Inferior parietal cortex (tissue), 1 donor: Measurements from ENCODE around the gene ZC3H8.

Experiments
- DNase-seq: peaks from one replicate; pipeline ENCODE4 v3.0.0-alpha.2; 2016; ENCODE audit errors: extremely low spot score

The ZC3H8 gene

DNA sequence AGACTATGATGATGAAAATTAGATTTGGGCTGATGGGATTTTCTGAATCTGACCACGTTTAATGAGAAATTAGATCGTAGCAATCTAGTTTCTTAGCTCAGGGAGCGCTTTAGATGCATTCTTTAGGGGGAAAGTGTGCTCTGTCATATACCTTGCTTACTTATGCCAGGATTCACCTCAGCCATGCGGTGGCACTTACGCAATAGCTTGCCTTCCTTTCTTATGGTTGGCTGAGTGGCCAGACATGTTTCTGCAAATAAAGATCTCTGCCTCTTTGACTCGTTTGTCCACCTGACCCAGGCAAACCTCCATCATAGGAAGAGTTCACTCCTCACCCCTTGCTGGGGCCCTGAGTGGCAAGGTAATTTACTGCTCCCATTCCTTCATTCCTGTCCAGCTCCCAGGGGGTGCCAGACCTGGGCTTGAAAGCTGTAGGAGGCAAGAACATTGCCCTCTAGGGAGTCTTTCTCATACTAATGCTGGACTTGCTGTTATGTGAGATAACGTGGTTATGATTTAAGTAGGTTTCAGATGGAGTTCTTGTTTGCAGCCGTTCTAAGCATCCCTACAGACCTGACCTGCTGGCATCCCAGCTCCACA lies 59.6 kb downstream of the ZC3H8 start:
- no peak for DNase-seq

DNA sequence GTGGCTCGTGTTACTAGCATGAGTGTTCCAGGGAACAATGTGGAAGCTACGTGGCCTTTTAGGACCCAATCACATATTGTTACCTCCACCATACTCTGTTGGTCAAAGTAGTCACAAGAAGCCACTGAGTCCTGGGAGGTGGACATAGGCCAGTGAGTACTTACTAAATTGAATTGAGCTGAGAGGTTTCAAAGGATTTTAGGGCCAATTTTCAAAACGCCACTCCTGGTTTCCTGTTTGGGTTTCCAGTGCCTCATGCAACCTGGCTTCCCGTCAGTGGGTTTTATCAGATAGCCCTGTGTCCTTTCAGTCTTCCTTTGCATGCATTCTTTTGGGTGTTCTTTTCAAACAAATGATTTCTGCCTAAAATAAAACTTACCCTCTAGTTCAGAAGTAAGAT lies 60.4 kb downstream of the ZC3H8 start:
- no peak for DNase-seq

DNA sequence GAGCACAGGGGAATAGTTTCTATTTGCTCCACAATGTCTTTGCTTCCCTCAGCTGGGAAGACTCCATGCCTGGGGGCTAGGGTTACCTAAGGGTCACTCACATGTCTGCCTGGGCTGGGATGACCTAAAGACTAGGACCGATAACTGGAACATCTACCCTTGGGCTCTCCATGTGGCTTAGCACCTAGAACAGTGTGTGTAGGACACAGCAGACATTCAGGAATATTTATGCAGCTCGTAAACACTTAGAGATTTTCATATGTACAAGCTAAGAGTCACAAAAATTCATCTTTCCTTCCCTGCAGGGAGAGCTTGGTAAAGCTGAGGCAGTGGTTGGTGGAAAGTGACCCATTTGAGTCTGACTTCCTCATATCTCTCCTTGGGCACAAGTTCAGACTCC lies 60.8 kb downstream of the ZC3H8 start:
- DNase-seq: no peak

DNA sequence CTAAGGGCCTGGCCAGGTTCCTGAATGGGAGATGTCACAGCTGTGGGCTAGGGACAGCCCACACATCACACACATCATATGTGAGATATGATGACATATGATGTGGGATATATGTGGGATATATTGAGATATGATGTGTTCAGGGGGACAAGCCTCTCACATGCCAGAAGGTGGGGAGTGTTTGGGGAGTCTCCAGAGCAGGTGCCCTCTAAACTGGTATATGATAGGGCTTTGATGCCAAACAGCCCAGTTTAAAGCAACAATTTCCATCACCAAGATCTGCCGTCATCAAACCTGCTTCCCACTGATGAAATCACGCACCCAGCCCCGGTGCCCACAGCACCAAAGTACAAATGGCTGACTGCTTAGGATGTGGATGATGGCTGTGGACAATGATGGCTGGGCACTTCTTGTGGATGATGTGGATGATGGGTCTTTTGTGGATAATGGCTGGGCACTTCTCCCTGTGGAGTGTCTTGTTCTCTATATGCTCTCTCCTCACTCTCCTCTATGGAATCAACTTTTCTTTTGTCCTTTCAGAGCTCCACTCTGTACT lies 65.8 kb downstream of the ZC3H8 start:
- no peak for DNase-seq

DNA sequence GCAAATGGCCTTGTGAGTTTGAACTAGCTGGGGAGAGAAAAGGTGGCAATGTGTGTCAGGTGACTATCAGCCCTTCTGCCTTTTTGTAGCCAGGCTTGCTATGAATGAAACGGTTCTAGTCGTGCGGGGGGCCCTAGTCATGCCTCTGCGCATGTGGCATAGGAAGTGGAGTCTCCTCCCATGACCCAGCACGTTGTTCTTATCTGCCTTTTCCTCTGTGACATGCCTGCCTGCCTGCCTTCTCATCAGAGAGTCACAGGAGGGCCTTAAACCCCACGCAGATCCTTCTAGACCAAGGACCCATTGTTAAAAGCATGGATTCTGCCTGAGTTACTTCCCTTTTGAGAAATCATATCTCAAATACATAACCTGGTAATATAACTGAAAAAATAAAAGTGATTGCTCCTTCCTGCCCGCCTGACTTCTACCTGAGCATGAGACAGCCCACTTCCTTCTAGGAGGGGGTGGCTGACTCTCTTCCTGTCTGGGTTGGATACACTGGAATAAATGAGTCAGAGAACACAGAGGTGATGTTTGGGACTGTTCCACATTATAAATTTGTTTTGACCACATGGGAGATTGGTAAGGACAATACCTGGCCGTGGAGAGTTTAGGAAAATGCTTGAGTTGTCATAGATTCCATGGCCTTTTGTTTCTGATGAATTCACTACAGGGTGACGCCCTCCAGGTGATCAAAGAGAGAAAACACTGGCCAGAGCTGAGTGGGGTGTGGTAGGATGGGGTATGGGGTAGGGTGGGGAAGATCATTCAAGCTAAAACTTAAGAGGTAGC lies 66.8 kb downstream of the ZC3H8 start:
- DNase-seq: no peak

DNA sequence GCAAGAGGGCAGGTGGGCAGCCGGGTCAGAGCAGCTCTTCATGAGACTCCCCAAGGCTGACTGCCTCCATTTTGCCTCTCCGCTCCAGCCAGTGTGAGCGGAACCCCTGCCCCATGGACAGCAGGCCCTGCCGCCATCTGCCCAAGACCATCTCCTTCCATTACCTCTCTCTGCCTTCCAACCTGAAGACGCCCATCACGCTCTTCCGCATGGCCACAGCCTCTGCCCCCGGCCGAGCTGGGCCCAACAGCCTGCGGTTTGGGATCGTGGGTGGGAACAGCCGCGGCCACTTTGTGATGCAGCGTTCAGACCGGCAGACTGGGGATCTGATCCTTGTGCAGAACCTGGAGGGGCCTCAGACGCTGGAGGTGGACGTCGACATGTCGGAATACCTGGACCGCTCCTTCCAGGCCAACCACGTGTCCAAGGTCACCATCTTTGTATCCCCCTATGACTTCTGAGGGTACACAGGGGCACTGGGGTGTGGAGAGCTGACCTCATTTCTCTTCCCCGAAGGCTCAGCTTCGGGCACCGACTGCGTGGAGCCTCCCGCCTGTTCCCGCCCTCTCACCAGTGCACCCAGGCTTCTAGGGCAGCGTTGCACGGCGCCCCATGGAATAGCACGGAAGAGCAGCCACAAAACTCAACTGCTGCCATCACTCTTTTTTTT lies 67.7 kb downstream of the ZC3H8 start:
- DNase-seq: no peak

DNA sequence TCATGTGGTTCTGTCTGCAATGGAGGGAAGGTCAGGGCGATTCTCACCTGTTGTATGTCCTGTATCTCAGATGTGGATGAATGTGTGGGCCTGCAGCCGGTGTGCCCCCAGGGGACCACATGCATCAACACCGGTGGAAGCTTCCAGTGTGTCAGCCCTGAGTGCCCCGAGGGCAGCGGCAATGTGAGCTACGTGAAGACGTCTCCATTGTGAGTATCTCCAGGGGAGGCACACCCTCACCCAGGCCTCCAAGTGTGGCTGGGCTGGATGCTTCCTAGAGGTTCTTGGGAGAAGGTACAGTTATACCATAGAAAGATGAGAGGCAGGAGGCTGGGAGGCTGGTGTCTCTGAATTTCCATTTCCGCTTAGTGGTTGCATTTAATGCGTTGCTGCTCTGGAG lies 69.7 kb downstream of the ZC3H8 start:
- DNase-seq: no peak

DNA sequence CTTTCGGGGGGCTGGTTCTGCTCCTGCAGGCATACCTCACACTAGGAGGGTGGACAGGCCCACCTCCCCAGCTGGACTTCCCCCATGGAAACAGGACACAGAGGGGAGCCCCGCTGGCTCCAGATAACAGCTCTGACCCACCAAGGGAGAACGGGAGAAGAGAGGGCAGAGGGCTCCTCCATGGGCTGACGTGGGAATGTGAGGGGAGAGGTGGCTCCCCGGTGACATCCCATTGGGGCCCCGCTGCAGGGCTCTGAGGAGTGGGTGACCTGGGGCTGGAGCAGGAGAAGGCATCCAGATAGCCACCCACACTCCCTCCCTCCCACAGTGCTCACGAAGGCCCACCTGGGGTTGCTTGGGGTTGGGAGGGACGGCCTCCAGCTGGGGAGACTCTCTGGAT lies 70.7 kb downstream of the ZC3H8 start:
- DNase-seq: no peak

DNA sequence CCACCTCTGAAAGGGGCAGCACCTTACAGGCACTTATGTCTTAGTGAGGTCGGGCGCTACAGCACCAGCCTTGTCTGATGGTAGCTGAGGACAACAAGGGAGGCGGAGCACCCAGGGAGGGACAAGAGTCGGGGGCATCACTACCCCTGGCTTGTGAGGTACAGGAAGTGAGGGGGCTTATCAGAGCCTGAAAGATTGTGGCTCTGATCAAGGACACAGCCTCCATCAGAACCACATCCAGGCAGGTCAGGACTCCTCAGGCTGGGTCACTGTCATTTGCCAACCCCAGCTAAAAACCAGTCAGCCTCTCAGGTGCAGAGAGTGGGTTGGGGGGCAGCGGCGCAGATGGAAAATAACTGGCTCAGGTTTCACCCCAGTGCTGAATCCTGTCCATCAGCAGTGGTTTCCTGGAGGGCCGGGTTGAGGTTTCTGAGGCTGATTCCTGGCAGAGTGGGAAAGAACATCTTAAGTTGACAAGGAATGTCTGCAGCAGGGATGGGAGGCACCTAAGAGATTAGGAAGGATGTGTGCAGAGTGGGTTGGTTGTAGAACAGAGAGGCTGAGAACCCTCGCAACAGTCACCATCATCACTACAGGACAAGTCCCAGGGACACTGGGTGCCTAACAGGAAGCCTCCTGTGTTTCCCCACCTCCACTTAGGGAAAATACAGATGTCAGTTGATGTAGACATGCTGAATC lies 71.4 kb downstream of the ZC3H8 start:
- DNase-seq: no peak

DNA sequence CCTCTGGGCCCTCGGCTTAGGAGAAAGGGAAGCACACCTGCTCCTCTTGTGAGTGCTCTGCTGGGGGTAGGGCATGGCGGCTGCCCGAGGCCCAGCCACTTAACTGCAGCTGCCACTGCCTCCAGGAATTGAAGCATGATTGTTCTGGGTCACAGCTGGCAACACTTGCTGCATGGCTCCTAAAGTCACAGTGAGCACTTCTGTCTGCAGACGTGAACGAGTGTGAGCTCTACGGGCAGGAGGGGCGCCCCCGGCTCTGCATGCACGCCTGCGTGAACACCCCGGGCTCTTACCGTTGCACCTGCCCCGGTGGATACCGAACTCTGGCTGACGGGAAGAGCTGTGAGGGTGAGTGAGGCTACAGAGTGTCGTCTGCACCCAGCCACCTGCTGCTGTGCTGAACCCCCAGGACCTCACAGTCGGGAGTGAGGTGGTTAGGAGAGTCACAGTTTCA lies 72.2 kb downstream of the ZC3H8 start:
- DNase-seq: no peak

DNA sequence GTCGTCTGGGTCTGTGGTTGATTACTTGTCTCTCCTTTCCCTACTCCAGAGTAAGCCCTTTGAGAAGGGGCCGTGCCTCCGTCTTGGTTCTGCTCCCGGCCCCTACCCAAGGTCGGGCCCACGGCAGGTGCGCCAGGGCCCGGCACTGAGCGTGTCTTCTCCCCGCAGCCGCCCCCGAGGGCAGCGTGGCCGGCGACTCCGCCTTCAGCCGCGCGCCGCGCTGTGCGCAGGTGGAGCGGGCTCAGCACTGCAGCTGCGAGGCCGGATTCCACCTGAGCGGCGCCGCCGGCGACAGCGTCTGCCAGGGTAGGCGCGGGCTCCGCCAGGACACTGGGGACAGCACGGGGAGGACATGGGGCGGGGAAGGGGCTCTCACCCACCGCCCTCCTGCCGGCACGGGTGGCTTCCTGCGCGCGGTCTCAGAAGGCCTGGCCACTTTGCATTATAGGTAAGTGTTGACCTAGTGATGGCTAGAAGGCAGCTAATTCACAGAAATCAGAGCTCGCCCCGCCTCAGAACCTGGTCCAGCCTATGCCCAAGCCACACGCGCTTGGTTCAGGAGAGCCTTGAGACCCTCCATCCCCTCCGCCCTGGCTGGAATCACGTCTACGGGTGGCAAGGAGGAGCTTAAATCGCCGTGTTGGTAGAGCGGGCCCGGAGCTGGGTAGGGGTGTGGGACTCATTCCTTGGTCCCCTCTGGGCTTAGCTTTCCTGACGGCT lies 73.1 kb downstream of the ZC3H8 start:
- DNase-seq: no peak

DNA sequence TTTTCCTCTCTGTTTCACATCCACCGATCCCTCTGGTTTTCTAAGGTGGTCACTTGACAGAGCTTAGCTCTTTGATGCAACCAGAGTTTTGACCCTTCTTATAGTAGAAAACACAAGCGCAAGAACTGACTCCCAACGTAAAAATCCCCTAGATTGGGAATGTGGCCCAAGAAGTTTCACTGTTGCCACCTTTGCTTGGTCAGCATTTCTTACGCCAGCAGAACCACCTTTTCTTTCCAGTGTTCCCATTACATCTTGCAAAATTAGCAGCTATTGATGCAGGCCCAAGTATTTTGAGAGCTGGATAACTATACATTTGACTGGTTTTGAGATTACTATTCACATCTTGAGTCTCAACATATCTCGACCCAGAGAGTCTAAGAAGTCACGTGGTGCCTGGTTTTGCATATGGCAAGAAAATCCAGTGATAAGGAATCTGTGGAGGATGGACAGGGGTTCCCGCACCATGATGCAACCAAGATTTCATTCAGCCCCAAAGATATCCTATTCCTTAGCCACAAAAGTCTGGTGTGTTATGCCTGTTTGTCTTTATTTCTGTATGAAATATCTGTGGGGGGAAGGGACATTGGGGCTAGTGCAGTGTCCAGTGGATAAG lies 78.8 kb downstream of the ZC3H8 start:
- no peak for DNase-seq

DNA sequence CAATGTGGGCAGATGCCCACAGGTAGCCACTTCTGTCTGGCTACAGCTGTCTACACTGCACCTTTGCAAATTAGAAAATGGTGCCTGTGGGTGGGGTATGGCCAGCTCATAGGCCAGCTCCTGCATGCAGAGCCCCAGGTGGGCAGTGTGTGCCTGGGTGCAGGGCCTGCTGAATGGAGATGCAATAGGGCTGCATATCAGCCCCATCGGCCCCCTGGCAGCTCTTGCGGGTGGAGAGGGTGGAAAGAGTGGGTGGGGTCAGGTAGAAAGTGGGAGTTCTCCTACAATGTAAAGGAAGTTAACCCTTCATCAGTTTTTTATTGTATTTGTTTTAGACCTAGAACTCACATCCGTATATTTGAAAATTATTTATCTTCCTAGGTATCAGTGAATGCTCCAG lies 79.5 kb downstream of the ZC3H8 start:
- DNase-seq: no peak

DNA sequence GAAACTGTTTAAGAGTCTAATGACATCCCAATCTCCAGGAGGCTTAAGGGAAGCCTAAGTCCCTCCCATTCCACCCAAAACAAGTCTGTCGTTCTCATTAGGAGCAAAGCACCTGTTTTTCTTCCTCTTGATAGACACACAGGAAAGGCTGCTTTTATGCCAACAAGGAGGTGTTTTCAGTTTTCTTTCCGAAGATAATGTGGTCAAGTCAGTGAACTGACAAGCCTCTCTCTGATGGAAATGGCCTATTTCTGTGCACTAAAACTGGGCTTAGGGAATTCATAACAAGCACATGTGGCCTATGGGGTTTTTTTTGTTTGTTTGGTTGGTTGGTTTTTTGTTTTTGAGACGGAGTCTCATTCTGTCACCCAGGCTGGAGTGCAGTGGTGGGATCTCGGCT lies 80.5 kb downstream of the ZC3H8 start:
- DNase-seq: no peak

DNA sequence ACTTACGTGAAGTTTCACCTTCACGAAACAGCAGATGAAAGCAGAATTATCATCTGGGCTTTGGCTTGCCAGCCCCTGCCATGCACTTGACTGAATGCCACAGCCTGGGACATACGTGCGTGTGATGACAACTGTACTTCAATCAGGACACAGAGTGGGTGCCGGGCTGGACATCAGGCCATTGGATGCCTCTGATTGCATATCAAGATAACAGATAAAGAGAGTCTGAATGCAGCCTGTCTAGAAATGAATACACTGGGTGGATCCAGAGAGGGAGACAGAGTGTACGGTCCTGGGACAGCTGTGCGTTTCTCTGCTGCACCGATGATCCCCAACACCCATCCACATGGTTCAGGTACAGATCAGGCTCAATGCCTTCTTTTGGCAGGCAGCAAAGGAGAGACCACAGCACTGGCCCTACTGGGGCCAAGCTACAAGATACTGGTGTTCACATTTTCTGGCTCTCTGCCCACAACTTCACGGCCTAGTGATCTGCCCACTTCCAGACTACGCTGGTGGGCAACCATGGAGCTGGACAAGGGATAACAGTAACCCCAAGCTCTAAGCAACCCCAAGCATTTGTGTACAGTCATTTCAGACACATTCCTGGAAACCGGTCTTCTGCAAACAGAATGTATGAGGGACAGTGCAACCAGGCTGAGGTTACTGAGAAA lies 81.1 kb downstream of the ZC3H8 start:
- DNase-seq: no peak

DNA sequence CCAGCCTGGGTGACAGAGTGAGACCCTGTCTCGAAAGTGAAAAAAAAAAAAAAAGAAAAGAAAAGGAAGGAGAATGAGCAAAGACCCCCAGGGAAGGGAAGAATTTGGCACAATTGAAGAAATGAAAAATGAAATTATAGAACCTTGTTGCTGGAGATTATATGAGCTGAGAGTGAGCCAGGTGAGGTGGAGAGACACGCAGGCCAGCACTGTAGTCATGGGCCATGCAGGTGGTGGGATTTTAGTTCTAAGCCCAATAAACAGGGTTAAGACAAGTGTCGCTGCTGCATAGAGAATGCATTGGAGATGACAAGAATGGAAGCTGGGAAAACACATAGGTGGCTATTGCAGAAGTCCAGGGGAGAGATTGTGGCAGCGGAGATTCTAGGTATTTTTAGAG lies 84.3 kb downstream of the ZC3H8 start:
- no peak for DNase-seq

DNA sequence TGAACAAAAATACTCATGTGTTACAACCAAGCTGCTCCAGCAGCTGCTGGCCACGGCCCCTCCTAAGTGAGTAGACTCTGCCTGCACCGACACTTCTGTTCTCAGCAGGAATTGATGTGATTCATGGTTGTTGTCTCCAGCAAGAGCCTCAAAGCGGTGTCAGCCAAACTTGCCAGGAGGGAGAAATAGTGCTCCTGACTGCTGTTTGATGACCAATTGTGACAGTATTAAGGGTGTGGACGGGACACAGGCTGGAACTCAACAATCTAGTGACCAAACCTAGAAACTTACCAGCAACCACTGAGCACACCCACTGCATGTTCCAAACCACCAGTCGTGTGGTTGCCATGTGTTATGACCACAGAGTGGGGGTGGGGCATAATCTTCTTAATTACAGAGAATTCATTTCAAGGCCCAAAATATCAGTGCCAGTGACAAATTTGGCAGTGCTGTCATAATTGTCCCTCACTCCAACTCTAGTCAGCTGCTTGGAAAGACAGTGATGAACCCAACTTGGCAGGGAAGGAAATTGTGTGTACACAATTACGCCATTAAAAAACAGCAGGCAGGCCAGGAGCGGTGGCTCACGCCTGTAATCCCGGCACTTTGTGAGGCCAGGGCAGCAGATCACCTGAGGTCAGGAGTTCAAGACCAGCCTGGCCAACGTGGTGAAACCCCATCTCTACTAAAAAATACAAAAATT lies 86.3 kb downstream of the ZC3H8 start:
- DNase-seq: no peak

DNA sequence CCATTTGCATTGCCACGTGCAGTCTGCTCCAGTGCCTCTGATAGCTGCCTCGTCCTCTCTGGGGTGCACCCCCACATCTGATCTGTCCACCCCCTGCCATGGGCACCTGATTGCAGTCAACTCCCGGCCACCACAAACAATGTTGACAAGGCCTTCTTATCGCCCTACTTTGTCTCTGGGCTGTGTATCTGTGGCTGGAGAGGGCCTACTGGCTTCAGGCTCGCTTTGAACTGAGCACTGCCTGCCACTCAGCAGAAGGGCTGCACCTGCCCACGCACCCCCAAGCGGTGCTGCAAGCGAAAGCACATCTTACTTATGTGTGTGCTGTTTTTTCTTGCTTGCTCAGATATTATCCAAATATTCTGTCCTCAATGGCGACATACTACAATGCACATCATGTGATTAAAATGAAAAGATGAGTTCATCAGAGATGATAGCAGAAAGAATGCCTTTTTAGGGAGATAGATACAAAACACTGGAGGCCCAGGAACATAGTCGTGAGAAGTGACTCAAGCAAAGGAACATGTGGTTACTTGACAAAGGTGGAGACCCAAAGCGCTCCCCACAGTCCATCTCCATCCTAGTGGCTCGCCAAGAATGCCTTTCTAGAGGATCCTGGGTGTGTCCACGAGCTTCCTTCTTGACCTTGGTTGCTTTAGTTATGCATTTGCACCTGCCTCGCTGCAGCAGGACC lies 87.9 kb downstream of the ZC3H8 start:
- no peak for DNase-seq

DNA sequence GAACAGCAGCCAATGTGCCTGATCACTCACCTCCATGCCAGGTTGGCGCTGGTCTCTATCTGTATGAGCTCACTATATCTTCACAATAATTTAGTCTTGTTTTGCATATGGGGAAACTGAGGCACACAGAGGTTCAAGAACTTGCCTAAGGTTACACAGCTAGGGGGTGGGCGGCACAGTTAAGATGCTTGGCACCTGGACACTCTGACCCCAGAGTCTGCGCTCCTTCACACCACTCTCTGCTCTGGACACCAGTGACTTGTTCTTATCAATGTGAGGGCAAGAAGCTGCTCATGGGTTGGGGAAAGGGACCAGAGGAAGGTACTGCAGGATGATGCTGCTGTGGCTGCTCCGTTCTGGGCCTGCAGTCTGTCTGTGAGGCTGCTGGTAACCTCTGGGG lies 89.5 kb downstream of the ZC3H8 start:
- no peak for DNase-seq
